NCI-H2196 (cell line): ENCODE measurements around the gene SPPL2B.

Experiments
- DNase-seq: peaks from one replicate; lab custom pipeline; 2025; ENCODE audit not compliant: unreplicated experiment; lab: John Stamatoyannopoulos, UW

SPPL2B gene

DNA sequence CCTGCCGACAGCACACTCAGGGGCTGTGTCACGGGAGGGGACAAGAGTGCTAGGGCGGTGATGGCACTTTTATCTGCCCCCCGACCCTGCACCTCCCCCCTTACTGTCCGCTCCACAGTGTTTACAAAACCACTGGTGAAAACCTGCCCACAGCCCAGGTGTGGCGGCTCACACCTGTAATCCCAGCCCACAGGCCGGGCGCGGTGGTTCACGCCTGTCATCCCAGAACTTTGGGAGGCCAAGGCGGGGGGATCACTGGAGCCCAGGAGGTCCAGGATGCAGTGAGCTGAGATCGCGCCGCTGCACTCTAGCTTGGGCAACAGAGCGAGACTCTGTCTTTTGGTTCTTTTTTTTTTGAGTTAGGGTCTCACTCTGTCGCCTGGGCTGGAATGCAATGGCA is 32.3 kb upstream of the SPPL2B start:
- no peak for DNase-seq

DNA sequence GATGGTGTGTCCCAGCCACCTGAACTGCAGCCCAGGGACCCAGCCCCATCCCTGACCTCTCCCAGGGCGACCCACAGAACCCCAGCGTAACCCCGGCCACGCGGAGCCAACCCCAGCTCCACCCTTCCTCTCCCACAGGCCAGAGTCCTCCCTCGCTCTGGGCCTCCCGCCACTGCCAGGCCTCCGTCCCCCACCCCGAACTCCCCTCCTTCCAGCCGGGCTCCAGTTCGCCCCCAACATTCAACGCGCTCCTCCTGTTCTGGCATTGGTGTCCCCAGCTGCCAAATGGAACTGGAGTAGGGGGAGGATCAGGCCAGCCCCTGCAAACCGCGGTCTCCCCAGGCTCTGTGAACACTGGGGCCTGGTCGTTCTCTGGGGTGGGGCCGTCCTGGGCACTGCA is 28.0 kb upstream of the SPPL2B start:
- DNase-seq = no peak

DNA sequence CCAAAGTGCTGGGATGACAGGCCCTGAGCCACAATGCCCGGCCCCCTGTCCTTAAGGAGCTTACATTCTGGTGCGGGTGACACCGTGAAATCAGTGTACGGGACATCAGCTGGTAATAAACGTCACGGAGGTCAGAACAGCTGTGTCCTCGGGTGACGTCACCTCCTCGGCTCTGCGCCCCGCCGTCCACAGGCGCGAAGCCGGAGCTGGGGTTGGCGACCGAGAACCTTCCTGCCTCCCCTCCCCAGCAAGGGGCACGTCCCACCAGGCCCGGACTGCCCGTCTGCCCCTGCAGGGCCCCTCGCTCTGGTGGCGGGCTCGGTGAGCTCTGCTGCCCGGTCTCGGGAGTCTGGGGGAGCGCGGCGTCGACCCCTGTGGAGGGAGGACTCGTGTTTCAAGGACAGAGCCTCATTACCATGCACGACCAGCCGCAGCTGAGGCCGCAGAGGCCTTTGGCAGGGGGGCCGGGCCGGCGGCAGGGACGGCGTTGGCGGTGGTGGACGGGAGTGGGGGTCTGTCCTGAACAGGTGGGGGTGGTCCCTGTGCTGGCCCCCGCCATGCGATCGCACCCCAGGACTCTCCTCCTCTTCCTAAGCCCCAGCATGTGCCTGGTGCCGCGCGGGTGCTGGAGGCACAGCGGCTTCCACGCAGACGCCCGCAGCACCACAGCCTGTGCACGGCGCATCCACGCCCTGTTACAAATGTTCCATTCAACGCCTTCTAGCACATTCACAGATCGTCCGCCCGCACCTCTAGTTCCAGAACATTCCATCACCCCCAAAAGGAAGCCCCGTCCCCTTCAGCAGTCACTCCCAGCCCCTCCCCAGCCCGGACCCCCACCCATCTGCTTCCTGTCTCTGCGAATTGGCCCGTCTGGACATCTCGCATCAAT is 25.9 kb upstream of the SPPL2B start:
- DNase-seq = no peak

DNA sequence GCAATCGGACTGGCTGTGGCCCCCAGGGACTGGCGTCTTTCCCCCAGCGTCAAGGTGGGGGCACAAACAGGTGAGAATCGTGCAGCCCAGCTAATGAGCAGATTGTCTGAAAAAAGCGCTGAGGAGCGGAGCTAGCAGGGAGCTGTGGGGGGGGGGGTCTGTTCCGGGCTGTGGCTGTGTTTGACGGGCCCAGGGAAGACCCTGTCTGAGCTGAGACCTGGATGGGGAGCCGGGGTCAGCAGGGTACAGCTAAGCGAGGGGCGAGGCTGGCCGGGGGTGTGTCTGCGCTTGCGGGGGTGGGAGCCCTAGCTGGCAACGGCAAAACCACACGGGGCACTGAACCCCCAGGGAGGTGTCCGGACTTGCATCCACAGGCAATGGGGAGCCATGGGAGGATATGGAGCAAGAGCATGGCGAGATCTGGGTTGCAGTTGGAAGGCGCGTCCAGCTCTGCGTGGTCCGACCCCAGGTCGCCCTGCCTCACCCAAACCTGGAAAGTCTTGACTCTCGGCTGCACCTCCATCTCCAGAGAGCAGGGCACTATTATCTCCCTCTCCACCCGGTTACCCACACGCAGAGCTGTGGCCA is 25.2 kb upstream of the SPPL2B start:
- no peak for DNase-seq

DNA sequence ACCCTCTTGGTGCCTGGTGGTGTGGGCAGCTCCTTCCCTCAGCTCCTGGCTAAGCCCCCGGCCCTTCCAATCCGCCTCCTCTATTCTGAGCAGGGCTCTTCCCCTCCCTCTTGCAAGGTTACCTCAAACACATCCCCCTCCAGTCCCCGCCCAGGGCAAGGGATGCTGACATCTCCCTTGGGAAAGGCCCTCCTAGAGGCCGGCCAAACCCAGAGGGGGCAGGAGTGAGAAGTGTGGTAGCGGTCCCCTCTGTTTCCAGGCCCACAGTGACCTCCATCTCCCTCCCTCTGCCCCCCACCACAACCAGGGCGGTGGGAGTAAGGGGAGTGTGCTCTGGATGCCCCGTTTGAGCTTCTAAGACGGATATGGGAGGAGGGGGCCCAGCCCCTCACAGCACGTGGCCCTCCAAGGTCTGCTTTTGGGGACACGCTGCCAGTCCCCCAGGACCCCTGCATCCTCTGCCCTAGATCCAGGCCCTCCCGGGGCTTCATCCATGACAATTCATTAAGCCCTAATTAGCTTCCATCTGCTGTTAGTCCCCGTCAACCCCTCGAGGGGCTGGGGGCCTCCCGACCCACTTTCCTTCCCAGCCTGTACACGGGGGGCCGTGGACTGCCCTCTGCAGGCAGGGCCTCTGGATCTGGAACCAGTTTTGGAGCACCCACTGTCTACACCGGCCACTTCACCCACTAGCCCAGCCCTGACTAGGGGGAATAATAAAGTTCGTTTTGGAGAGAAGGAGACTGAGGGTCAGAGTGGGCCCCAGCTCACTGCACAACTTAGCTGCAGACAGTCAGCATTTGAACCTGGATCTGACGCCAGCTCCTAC is 22.8 kb upstream of the SPPL2B start:
- no peak for DNase-seq

DNA sequence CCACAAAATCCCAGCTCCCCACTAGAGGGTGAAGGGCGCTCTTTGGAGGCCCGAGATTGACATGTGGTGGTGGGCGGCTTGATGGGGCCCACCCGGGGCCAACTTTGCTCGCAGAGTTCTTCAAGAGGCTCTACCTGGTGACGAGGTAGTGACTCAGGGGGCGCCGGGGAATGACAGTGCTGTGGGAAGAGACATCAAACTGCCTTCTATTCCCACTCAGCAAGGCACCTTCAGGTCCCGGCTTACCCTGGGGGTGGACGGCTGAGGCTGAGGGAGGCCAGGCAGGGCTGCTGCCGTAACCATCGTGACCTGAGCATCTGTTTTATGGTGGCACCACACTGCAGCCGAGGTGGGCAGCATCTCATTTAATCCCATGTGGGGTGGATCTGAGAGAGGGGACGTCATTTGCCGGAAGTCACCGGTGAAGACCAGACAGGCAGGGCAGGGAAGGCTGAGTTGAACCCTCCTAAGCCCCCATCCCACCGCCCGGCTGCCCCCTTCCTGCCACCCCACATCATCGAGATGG is 22.1 kb upstream of the SPPL2B start:
- no peak for DNase-seq

DNA sequence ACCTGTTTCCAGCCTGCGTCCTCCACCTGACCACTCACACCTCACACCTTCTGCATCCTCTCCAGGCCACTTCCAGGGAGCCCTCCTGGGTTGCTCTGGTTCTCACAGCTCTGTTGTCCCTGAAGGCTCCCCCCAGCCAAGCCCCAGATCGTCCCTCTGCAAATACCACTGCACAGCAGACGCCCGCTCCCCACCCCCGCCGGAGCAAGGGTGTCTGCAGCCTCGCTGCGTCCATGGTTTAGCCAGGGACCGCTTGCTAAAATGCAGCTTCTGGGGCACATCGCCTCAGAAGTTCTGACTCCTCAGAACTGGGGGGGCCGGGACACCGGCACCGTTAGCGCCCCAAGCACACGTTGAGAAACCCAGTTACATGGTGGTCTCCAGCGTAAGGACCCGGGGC is 21.5 kb upstream of the SPPL2B start:
- no peak for DNase-seq

DNA sequence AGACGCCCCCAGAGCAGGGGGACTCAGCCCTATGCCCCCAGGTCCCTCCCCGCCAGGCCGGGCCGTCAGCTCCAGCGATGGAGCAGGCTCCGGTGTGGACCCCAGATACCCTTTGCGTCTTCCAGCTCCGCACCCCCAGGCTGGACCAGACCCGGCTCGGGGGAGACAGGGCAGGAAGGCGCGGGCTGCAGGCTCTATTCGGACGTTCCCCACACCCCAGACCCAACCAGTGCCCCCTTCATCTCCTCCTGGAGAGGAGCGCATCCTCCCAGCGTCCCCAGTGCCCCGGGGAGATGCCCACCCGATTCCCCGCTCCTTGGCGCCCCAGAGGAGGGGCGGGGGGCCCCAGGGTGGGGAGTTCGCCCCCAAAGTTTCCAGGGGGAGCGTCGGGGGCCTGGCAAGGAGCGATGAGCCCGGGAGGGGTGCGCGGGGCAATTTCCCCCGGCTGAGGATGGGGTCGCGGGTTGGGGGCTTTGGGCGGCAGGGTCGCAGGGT is 20.9 kb upstream of the SPPL2B start:
- no peak for DNase-seq

DNA sequence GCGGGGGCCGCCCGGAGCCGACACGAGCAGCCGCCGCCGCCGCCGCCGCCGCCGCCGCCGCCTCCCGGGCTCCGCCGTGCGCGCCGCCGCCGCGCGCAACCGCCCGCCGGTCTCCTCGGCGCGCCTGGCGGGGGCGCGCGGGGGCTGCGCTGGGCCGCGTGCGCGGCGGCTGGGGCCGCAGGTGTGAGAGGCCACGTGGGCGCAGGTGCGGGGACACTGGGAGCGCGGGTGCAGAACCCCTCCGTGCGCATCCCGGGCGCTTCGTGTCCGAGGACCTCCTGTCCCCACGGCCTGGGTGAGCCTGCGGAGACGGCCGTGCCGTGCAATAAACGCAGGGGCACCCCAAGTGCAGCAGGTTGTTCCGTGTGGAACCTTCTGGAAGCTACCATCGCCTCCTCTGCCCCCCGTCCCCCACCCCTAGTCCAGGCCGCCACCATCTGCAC is 20.3 kb upstream of the SPPL2B start, which contains the start of gene LINGO3:
Gene LINGO3, minus strand, starts transcription at position 41 of the 443 bp plus-strand sequence. CDS start 16,378 bp downstream, outside the sequence.
- DNase-seq = peak; percentile 64

DNA sequence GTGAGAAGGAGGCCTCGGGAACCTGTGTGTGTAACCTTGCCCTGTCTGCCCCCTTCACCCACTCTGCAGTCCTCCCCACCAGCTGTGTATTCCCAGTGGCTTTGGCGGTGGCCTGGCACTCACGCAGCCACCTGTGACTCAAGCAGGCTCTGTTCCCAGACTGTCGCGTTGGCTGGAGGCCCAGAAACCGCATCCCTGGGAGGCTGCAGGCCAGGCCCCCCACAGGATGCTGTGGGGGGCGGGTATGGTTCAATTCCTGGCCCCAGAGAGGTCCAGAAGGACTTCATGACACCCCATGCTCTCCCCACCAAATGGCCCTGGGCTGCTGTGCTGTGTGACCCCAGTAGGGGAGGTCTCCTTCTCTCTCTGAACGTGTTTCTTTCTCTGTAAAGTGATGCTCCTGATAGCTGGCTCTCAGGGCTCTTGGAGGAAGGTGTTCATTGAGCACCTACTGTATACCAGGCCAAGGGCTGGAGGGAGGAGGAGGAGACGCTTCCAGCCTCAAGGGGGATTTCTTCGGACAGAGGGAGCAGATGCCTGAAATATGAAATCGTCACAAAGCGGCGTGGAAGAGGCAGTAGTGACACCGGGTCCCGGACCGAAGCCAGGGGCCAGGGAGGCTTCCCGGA is 18.6 kb upstream of the SPPL2B start:
- DNase-seq = peak; percentile 49

DNA sequence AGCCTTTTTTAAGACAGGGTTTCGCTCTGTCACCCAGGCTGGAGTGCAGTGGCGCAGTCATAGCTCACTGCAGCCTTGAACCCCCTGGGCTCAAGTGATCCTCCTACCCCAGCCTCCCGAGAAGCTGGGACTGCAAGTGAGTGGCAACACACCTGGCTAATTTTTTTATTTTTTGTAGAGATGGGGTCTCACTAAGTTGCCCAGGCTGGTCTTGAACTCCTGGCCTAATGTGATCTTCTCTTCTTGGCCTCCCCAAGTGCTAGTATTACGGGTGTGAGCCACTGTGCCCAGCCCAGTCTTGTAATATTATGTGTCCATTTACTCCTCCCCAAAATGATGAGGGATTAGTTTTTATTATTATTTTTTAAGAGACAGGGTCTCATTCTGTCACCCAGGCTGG is 17.4 kb upstream of the SPPL2B start:
- DNase-seq = no peak

DNA sequence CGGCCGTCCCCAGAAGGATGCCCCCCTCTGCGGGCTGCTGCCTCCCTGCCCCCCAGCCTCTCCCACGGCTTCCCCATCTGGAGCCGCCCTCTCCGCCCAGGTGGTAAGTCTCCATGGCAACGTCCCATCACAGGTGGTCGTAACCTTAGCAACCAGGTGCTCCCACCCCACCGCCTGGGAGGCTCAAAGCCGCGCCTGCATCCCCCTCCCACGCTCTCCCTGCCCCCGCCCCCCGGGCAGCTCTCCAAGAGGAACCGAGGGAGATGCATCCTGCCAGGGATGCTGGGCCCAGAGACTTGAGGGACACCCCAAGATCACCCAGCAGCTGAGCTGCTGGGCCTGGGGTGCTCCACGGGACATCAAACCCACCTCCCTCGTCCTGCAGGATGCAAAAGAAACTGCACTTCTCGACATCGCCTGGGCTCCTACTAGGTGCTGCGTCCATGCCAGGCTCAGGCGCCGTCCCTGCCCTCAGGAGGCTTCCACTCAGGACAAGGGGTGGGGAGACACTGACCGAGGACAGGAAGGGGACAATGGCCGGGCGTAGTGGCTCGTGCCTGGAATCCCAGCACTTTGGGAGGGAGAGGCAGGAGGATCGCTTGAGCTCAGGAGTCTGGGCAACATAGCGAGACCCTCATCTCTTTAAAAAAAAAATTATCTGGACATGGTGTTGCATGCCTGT is 15.5 kb upstream of the SPPL2B start:
- DNase-seq = peak; percentile 35

DNA sequence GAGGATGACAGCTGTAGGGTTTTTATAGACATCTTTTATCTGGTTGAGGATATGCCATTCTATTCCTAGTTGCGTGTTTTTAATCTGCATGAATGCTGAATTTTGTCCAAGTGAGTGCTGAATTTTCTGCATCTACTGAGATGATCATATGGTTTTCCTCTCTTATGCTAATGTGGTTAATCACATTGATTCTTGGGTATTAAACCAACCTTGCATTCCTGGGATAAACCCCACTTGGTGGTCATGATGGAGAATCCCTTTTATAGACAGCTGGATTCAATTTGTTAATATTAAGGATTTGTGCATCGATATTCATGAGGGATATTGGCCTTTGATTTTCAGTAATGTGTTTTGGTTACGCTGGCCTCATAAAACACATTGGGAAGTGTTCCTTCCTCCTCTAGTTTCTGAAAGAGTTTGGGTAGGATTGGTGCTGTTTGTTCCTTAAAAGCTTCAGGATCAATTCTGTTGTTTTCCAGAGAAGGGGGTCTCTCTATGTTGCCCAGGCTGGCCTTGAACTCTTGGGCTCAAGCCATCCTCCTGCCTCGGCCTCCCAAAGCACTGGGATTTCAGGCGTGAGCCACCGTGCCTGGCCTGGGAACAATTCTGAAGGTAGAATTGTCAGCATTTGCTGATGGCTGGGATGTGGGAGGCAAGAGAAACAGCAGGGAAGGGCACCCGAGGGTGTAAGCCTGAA is 13.2 kb upstream of the SPPL2B start:
- no peak for DNase-seq

DNA sequence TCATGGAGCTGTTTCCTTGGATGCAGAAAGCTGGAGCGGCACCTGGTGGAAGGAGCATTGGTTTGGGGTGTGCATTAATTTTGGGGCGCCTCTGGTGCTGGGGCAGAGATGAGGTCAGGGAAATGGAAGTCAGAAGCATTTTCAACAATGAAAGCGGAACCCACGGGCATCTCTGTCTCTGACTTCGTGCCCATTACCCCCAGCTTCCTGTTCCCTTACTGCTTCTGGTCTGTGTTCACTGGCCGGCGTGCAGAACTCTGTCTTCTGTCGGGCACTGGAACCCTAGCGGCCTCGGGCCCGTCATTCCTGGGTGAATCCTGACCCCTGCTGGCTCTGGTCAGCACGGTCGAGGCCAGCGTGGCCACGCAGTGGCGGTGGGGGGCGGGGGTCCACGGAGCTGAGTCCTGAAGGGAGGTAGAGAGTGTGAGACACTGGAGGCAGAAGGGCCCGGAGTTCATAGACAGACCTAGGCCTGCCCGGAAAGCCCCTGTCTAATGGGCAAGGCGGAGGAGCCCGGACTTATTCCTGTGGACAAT is 12.6 kb upstream of the SPPL2B start:
- no peak for DNase-seq

DNA sequence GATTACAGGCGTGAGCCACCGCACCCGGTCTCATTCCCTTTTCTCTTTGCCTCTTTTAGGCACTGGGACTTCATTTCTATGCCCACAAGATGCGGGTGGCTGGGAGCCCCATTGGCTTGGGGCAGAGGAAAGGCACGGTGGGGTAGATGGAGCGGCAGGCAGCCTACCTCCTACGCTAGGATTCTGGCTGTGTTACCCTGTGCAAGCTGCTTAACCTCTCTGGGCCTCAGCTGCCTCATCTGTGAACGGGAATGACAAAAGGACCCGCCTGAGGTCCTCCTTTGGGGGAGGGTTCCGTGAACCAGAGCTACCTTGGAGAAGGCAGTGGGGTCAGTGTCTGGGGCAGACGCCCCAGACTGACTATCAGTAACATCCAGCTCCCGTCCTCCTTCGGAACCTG is 11.2 kb upstream of the SPPL2B start:
- DNase-seq = no peak

DNA sequence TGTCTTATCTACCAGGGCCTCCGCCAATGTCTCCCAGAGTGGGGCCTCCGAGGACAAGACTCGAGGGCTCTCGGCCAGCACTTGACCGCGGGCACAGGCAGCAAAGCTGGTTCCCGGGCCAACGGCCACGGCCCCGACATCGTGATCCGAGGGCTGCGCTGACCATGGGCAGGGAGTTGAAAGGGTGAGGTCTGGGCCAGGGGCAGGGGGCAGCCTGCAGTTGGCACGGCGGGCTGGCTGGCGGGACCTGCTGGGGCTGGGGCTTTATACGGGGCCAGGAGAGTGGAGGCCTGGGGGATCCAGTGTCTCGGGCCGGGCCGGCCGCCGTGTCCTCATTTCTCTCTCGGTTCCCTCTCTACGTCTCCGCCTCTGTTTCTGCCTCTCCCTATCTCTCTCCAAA is 10.7 kb upstream of the SPPL2B start:
- DNase-seq = no peak

DNA sequence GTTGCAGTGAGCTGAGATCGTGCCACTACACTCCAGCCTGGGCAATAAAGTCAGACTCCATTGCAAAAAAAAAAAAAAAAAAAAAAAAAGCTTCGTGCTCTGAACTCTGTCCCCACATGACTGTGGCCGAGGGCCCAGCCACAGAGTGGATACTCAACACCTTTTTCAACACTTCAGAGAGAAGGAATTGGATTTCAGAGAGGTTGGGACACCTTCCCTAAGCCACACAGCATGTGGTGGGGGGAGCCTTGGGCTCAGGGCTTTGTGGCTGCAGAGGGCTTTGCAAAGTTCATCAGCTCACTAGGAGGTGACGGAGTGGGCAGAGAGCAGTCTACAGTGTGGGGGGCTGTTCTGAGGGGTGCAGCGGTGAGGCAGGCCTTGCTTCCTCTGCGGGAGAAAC is 9.6 kb upstream of the SPPL2B start:
- DNase-seq = no peak

DNA sequence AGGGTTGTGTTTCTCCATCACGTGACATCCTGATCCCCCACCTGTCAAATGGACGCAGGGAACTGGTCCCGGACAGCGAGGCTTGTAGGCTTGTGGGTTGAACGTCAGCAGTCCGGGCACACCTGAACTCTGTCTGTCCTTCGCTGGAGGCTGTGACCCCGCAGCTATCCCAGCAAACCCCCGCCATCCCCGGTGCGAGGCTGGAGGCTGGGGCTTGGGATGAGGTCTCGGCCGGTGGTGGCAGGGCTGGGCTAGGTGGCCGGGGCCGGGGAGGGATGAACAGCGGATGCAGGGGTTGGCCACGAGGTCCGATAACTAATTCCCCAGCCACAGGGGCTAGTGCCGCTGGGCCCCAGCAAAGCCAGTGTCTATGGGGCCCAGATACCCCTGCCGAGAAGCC is 8.9 kb upstream of the SPPL2B start:
- DNase-seq = no peak

DNA sequence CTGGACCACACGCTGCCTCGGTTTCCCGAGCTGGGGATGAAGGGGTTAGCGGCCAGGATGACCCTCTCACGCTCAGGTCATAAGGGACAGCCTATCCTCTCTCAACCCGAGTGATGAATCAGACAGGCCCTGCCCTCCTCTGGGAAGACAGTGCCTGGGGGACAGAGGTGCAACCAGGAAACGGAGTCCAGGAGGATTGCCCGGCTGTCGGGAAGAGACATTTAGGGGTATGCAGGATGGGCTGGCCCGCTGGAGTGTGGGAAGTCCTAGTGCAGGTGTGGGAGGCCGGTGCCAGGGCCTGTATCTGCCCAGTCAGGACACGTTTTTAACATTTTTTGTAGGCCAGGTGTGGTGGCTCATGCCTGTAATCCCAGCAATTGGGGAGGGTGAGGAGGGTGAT is 8.4 kb upstream of the SPPL2B start:
- no peak for DNase-seq
